Measurements from ENCODE around the gene CAAP1.

GRCh38 chr9:26940779-26941178 is 48.2 kb upstream of the CAAP1 start:
- TF ChIP-seq CTCF (IDR thresholded peaks at IDR 0.05; ENCODE audit: low read length): no peak
- no peak for TF ChIP-seq EZH2 (IDR thresholded peaks at IDR 0.05; ENCODE audit: borderline replicate concordance, low read length)
